Left colon (tissue), 2 donors: ENCODE measurements around the gene UGT3A2. TPM values are rescaled to one million over a fixed set of nuclear protein-coding genes. Genes with fewer than 3 reads are reported as not detected.
"Not testable (repeated sequence)": the region's sequence is repeated elsewhere in the genome, so short reads cannot be mapped to it uniquely, and the experiment has no call there.

Experiments
- ATAC-seq: fragments of 200-7000 bp; cut with Tn5 transposase; one replicate; pipeline ENCODE4 v1.9.1; 2020; ENCODE audit warnings: mild to moderate bottlenecking, moderate library complexity
- DNase-seq, 2 donors: peaks; one replicate each; pipeline ENCODE4 v3.0.0-alpha.2; 2020
- intact Hi-C, 2 donors: fragments of 100-400 bp; cut with DNase I in 1 of 2; cut with micrococcal nuclease in 1 of 2; formaldehyde crosslinking; loops; one replicate each; pipeline versions ENCODE4 v1.11.2 to v1.14.0; 2022; cut with DNase I, micrococcal nuclease
- total RNA-seq, 2 donors: library from RNA; stranded (reverse); fragmentation: NEBNext Ultra II Directional; extraction: Animal tissue kit (Norgen Biotek cat#: 25700); gene quantifications; one replicate each; pipeline ENCODE4 v1.2.1, GENCODE V29; 2021
- donor health status: DM: no; HTN: no; CAD: no.
- donor health status: DM: yes; HTN: yes; CAD: no.

Gene UGT3A2
- total RNA-seq, 2 donors from 2014 or later: not detected

DNA sequence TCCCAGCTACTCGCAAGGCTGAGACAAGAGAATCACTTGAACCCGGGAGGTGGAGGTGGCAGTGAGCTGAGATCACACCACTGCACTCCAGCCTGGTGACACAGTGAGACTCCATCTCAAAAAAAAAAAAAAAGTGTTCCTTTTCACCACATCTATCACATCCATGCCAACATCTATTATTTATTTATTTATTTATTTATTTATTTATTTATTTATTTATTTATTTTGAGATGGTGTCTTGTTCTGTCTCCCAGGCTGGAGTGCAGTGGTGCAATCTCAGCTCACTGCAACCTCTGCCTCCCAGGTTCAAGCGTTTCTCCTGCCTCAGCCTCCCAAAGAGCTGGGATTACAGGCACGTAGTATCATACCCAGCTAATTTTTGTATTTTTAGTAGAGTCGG, 47.1 kb downstream of the UGT3A2 start:
- intact Hi-C loops, DNase-seq, ATAC-seq: not testable (repeated sequence)

DNA sequence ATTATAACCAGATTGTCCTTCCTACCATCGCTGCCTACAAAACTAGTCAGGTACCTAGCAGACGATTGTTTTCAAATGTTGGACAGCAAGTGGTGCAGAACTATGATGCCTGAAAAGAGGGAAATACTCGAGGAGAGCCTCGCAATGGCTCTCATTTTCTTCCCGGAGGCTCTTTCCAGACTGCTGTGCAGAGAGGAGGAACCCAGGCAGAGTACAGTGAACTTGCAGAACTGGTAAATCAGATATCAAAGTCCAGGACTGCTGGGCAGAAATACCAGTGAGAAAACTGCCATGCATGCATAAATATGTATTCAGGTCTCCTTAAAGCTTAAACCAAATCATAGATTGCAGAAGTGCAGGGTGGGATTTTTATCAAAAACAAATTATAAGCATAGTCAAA, 49.1 kb downstream of the UGT3A2 start:
- intact Hi-C loops: no loop called here
- peak in 1 of 2 donors; percentile 11 for DNase-seq
- ATAC-seq: peak; percentile 99

DNA sequence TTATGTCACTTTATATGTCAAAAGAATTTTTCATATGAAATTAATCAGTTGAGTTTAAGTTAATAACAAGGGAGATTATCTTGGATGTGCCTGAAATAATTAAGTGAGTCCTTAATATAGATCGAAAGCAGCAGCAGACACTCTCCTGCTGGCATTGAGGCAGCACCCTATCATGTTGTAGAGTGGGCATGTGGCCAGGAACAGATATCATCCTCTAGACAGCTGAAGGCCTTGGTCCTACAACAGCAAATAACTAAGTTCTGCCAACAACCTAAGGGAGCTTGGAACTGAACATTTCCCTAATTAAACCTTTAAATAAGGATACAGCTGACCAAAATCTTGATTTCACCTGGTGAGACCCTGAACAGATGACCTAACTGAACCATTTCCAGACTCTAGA, 49.7 kb downstream of the UGT3A2 start:
- peak in 1 of 2 donors; percentile 18 for DNase-seq

DNA sequence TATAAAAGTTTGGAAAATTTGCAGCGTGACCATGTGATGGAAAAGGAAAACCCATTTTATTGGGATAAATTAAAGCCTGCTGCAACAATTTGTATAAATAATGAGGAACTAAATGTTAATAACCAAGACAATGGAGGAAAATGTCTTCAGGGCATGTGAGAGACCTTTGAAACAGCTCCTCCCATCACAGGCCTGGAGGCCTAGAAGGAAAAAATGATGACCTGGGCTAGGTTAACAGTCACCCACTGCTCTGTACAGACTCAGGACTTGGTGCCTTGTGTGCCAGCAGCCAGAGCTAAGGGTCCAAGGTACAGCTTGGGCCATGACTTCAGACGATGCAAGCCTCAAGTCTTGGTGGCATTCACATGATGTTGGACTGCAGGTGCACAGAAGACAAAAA, 53.5 kb downstream of the UGT3A2 start:
- intact Hi-C loops: no loop called here
- ATAC-seq (no peak), DNase-seq (no peak)

More for the DNA sequence above, 49.7 kb downstream of the UGT3A2 start:
- intact Hi-C loops: no loop called here
- peak; percentile 66 for ATAC-seq

DNA sequence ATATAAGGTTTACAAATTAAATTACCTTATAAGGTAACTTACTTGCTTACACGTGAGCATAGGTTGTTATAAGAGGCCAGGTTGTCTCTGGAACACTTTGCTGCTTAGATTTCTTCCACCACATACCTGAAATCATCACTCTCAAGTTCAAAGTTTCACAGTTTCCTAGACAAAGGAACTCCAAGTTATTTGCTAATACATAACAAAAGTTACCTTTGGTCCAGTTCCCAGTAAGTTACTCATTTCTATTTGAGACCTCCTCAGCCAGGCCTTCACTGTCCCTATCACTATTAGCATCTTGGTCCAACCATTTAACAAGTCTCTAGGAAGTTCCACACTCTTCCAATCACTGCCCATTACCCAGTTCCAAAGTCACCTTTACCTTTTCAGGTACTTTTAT, 57.0 kb downstream of the UGT3A2 start:
- intact Hi-C loops: no loop called here
- DNase-seq: no peak
- ATAC-seq: no peak

DNA sequence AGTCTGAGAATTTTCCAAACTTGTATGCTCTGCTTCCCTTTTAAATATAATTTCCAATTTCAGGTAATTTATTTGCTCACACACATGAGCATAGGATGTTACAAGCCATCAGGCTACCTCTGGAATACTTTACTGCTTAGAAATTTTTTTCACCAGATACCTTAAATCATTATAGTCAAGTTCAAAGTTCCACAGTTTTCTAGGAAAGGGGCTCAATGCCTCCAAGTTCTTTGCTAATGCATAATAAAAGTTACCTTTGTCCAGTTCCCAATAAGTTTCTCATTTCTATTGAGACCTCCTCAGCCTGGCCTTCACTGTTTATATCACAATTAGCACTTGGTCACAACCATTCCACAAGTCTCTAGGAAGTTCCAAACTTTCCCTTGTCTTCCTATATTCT, 59.3 kb downstream of the UGT3A2 start:
- ATAC-seq: no peak
- DNase-seq: no peak
- intact Hi-C loops: no loop called here

DNA sequence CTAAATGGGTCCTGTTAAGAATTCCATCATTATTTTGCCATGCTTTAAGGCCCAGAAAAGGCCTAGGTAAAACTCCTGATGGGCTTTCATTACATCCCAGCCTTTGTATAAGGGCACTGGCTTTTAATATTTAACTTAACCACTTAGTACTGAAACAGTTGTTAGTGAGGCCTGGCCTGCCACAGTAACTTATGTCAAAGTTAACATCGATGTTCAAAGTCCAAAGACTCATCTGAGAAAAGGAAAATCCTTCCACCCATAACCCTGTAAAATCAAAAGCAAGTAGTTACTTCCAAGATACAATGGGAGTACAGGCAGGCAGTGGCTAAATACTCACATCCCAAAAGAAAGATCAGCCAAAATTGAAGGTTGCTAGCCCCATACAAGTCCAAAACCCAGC, 60.5 kb downstream of the UGT3A2 start:
- ATAC-seq (peak; percentile 53), DNase-seq (no peak)
- intact Hi-C loops: no loop called here

DNA sequence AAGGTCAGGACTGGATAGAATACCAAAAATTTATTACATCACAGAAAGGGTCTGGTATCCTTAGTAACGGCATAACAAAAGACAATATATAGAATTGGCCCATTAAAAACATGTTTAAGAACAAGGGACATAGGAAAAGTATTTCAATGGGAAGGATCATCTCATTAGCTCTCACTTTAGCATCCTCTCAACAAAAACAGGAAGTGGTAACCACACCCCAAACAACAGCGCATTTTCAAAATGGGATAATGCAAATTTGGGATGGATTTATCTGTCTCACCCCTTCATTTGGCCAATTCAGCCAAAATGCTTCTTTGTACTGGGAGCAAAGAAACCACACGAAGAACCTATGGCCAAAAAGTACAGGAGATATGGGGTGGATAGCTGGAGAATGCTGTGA, 65.7 kb downstream of the UGT3A2 start:
- ATAC-seq (no peak), DNase-seq (no peak)
- intact Hi-C loops: no loop called here

DNA sequence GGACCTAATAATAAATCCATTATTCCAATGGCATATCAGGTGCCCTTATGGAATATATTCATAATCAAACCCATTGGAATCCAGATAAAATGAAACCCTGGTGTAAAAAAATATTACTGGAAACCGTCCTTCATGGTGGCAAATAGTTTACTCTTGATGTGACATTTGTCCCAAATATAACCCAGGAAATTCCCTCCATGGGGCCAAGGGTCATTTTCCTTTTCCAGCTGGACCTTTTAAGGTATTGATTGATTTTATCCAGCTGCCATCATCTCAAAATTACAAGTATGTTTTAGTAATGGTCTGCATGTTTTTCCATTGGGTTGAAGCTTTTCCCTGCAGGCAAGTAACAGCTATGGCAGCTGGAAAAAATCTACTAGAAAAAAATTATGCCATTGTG, 67.1 kb downstream of the UGT3A2 start:
- intact Hi-C loops: no loop called here
- ATAC-seq (no peak), DNase-seq (no peak)

DNA sequence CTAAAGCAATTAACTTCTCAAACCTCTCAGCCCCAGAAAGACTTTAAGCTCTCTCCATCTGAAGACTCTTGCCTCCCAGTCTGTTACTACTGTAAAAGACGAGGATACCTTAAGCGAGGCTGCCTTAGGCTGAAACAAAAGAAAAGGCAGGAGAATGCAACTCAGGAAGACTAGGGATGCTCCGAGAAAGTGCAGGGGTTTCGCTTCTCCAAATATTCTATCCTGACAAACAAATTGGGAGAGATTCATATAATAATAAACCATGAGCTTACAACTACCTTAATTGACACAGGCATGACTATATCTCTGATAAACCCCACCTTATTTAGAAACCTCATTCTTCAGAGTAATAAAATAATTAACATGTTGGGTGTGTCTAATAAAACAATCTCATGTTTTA, 70.6 kb downstream of the UGT3A2 start:
- ATAC-seq (no peak), DNase-seq (no peak)
- intact Hi-C loops: no loop called here

DNA sequence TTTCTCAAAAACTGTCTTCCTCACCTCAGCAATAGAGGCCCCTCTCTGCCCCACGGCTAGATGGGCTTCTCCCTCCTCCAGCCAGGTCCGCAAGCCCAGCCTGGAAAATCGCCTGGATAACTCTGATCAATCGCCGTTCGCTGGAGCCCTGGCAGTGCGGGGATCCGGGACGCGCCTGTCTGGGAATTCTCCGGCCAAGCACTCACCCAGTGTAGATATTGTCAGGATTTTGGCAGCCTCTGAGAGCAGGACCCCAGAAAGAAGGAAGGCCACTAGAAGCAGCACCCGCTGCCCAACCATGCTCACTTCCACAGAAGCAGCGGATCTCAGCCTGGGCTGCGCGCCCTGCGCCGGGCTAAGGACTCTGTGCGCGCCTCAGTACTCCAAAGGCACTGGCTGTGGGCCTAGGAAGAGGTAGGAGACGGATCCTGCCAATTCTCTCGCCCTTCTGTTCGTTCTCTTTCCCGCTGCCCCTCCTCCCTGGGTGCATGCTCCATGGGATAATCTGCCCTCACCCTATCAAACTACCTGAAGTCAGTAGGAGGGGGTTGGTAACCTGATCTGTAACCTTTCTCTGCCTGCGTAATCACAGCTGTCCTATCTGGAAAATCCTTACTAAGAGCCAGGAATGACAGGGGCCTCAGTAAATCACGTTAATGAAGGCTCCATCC, 75.6 kb downstream of the UGT3A2 start, which contains the start of gene UGT3A1:
Gene UGT3A1 (minus strand): TSS at position 450 of the 671 bp plus-strand sequence. CDS start 150 bp downstream, at position 300.
- no peak for ATAC-seq
- no peak for DNase-seq
- intact Hi-C loops: no loop called here

DNA sequence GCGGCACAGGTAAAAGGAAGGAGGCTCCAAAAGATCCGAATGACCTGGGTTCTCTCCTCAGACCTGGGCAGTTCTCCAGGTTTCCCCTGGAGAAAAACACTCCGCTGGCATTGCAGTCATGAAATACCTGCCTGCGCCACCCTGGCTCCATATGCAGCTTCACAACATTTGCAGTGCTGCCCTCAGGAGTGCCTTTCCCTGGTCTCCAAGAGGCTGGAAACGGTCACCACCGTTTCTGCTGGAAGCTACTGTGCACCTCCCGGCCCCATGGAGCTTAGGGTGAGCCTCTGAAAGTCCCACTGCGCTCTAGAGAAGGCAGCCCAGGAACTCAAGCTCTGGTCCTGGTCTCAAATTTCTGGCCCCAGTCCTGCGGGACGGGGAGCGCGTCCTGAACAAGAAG, 76.2 kb downstream of the UGT3A2 start:
- ATAC-seq (no peak), DNase-seq (no peak)
- intact Hi-C loops: no loop called here

DNA sequence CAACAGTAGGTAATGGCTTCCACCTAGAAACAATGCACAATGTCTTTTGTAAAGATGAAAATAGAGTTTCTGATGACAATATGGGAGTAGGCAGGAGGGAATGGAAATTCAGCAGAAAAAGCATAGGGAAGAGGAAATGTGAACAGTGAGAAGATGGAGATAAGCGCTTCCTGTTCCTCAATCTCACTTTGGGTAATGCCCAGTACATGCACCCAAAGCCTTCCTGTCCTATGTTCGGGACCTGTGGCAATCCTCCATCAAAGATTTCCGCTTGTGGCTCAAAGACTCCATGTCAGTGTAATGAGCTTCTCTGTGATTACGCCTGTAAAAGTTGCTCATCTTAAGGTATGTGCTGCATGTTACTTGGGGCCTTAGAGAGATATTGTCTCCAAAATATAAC, 78.2 kb downstream of the UGT3A2 start:
- intact Hi-C loops: no loop called here
- ATAC-seq: no peak
- no peak for DNase-seq

DNA sequence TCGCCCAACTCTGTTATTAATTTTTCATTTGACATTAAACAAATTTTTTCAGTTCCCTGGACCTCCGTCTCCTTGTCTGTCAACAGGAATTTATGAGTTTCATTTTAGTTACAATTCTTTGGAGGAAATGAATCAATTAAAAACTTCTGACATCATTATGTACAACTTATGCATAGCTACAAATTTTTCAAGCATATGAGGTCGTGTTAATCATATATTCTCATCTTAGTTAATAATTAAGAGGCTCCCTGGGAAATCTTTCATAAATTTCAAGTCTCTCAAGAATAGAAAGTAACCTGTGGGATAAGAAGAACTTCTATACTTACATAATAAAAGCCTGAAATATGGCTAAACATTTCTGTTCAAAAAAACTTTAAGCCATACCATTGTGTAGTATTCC, 78.9 kb downstream of the UGT3A2 start:
- intact Hi-C loops: no loop called here
- DNase-seq (no peak), ATAC-seq (no peak)

Other genes with a start within 250 kb of the UGT3A2 start
- 10 to 100 TPM in 1 of 2 donors, 1 to 10 TPM in 1; 3.0 to 12.0 TPM for gene IL7R, start 210.0 kb downstream of the UGT3A2 start, total RNA-seq
- gene CAPSL, start 128.3 kb downstream of the UGT3A2 start, total RNA-seq: not detected
- gene UGT3A1, start 75.5 kb downstream of the UGT3A2 start, total RNA-seq: not detected
- 10 to 100 TPM; 15.1 to 17.3 TPM for gene LMBRD2, start 85.0 kb upstream of the UGT3A2 start, total RNA-seq
- gene SKP2, start 85.2 kb upstream of the UGT3A2 start, total RNA-seq: 10 to 100 TPM; 14.4 to 19.1 TPM
- gene NADK2, start 175.0 kb upstream of the UGT3A2 start, total RNA-seq: 10 to 100 TPM; 26.1 to 29.8 TPM
- gene RANBP3L, start 235.0 kb upstream of the UGT3A2 start, total RNA-seq: under 1 TPM in 1 of 2 donors, not detected in 1; 0.17 TPM